ENCODE data around the gene EEPD1.

The EEPD1 gene

GRCh38 chr7:36291387-36292316 lies 138.6 kb downstream of the EEPD1 start:
- Histone ChIP-seq H4K20me1 (no peaks in the 10 kb centered on the region; a peak in 1 of 22 replicates), H3K9me3 (replicated peaks in 1 of 11) (no peaks in the 10 kb centered on the region), H3K4me3 (peak overlapping the region in 8 of 10 experiments; percentile 15 to 59 (median 40); a peak in 12 of 20 replicates), H3K9ac (peak overlapping the region; percentile 57 to 84 (median 73)), H3K4me2 (peak overlapping the region; percentile 77 to 95 (median 90)), H3K27me3 (no peaks in the 10 kb centered on the region), H3K27ac (peak overlapping the region; percentile 61 to 99 (median 87)), H3K36me3 (peaks cover 0 to 68% (median 7%) of the 10 kb centered on the region in 11 experiments; a peak in 12 of 22 replicates), H3K4me1 (peaks cover 59 to 89% (median 60%) of the 10 kb centered on the region in 10 experiments)
- TF ChIP-seq Cebpa-rat (IDR thresholded peaks at IDR 0.05), result no peak

GRCh38 chr7:36295090-36295489 lies 142.0 kb downstream of the EEPD1 start:
- H3K4me2 ChIP-seq, result no peak overlapping the region
- H3K27me3 ChIP-seq, result no peaks in the 10 kb centered on the region
- H3K36me3 ChIP-seq, result peaks cover 0 to 81% (median 27%) of the 10 kb centered on the region in 11 experiments; a peak in 17 of 22 replicates
- H3K4me1 ChIP-seq, result peaks cover 31 to 82% (median 32%) of the 10 kb centered on the region in 10 experiments
- no peak overlapping the region for H3K4me3 ChIP-seq
- TF ChIP-seq Cebpa-rat (IDR thresholded peaks at IDR 0.05), result no peak
- H3K9ac ChIP-seq, result no peak overlapping the region
- H3K27ac ChIP-seq, result no peak overlapping the region
- H4K20me1 ChIP-seq, result peaks cover 0 to 18% (median 0%) of the 10 kb centered on the region in 11 experiments; a peak in 2 of 22 replicates
- H3K9me3 ChIP-seq (replicated peaks in 1 of 11), result no peaks in the 10 kb centered on the region

GRCh38 chr7:36296284-36296683 lies 143.2 kb downstream of the EEPD1 start:
- Histone ChIP-seq H3K36me3 (peaks cover 6 to 81% (median 31%) of the 10 kb centered on the region in 11 experiments; a peak in 17 of 22 replicates), H3K27me3 (no peaks in the 10 kb centered on the region), H3K27ac (no peak overlapping the region), H3K4me3 (no peak overlapping the region), H3K4me2 (no peak overlapping the region), H3K4me1 (peaks cover 19 to 82% (median 20%) of the 10 kb centered on the region in 10 experiments), H3K9me3 (replicated peaks in 1 of 11) (no peaks in the 10 kb centered on the region), H4K20me1 (peaks cover 0 to 23% (median 0%) of the 10 kb centered on the region in 11 experiments; a peak in 2 of 22 replicates), H3K9ac (no peak overlapping the region)
- no peak for TF ChIP-seq Cebpa-rat (IDR thresholded peaks at IDR 0.05)

GRCh38 chr7:36297364-36298009 lies 144.4 kb downstream of the EEPD1 start:
- no peak overlapping the region for H3K27ac ChIP-seq
- TF ChIP-seq Cebpa-rat (IDR thresholded peaks at IDR 0.05), result no peak

GRCh38 chr7:36298106-36298505 lies 145.1 kb downstream of the EEPD1 start:
- Histone ChIP-seq H3K9ac (no peak overlapping the region), H3K4me3 (no peak overlapping the region), H3K36me3 (peaks cover 6 to 97% (median 31%) of the 10 kb centered on the region in 11 experiments; a peak in 17 of 22 replicates), H4K20me1 (peaks cover 0 to 32% (median 0%) of the 10 kb centered on the region in 11 experiments; a peak in 3 of 22 replicates), H3K4me2 (peak overlapping the region in 9 of 11 experiments; percentile 1 to 47 (median 19); a peak in 9 of 22 replicates), H3K9me3 (replicated peaks in 1 of 11) (no peaks in the 10 kb centered on the region), H3K27ac (no peak overlapping the region; a peak in 1 of 22 replicates), H3K4me1 (peaks cover 9 to 66% (median 21%) of the 10 kb centered on the region in 10 experiments; a peak in 18 of 20 replicates), H3K27me3 (no peaks in the 10 kb centered on the region)
- no peak for TF ChIP-seq Cebpa-rat (IDR thresholded peaks at IDR 0.05)

More at GRCh38 chr7:36297364-36298009, 144.4 kb downstream of the EEPD1 start:
- Histone ChIP-seq H3K4me2 (peak overlapping the region in 8 of 11 experiments; percentile 1 to 47 (median 23); a peak in 8 of 22 replicates), H3K9ac (no peak overlapping the region), H4K20me1 (peaks cover 0 to 27% (median 0%) of the 10 kb centered on the region in 11 experiments; a peak in 2 of 22 replicates), H3K9me3 (replicated peaks in 1 of 11) (no peaks in the 10 kb centered on the region), H3K36me3 (peaks cover 6 to 91% (median 31%) of the 10 kb centered on the region in 11 experiments; a peak in 17 of 22 replicates), H3K4me3 (no peak overlapping the region), H3K4me1 (peaks cover 8 to 73% (median 19%) of the 10 kb centered on the region in 10 experiments; a peak in 18 of 20 replicates), H3K27me3 (no peaks in the 10 kb centered on the region)

GRCh38 chr7:36299223-36299774 lies 146.2 kb downstream of the EEPD1 start:
- Histone ChIP-seq H3K9ac (no peak overlapping the region), H4K20me1 (peaks cover 0 to 44% (median 0%) of the 10 kb centered on the region in 11 experiments; a peak in 3 of 22 replicates), H3K9me3 (replicated peaks in 1 of 11) (no peaks in the 10 kb centered on the region), H3K4me1 (peaks cover 11 to 59% (median 28%) of the 10 kb centered on the region in 10 experiments; a peak in 18 of 20 replicates), H3K4me2 (no peak overlapping the region), H3K36me3 (peaks cover 6 to 99% (median 31%) of the 10 kb centered on the region in 11 experiments; a peak in 17 of 22 replicates), H3K27me3 (no peaks in the 10 kb centered on the region), H3K27ac (no peak overlapping the region), H3K4me3 (no peak overlapping the region)
- no peak for TF ChIP-seq Cebpa-rat (IDR thresholded peaks at IDR 0.05)

GRCh38 chr7:36299823-36300341 lies 146.8 kb downstream of the EEPD1 start:
- Histone ChIP-seq H3K9ac (no peak overlapping the region), H3K4me3 (no peak overlapping the region), H3K27me3 (no peaks in the 10 kb centered on the region), H3K27ac (no peak overlapping the region), H3K9me3 (replicated peaks in 1 of 11) (no peaks in the 10 kb centered on the region), H3K4me1 (peaks cover 11 to 53% (median 28%) of the 10 kb centered on the region in 10 experiments; a peak in 18 of 20 replicates), H3K36me3 (peaks cover 6 to 97% (median 31%) of the 10 kb centered on the region in 11 experiments; a peak in 17 of 22 replicates), H3K4me2 (no peak overlapping the region), H4K20me1 (peaks cover 0 to 44% (median 0%) of the 10 kb centered on the region in 11 experiments; a peak in 3 of 22 replicates)
- no peak for TF ChIP-seq Cebpa-rat (IDR thresholded peaks at IDR 0.05)

- Histone ChIP-seq H3K27me3 (no peaks in the 10 kb centered on the region), H3K4me3 (no peak overlapping the region), H3K9me3 (replicated peaks in 1 of 11) (no peaks in the 10 kb centered on the region), H3K4me1 (peaks cover 11 to 44% (median 33%) of the 10 kb centered on the region in 10 experiments; a peak in 18 of 20 replicates), H3K4me2 (no peak overlapping the region), H3K9ac (no peak overlapping the region), H3K36me3 (peaks cover 6 to 88% (median 31%) of the 10 kb centered on the region in 11 experiments; a peak in 17 of 22 replicates), H3K27ac (peak overlapping the region in 1 of 11 experiments; percentile 16; a peak in 3 of 22 replicates), H4K20me1 (peaks cover 0 to 44% (median 0%) of the 10 kb centered on the region in 11 experiments; a peak in 3 of 22 replicates)
- no peak for TF ChIP-seq Cebpa-rat (IDR thresholded peaks at IDR 0.05)
Measured at GRCh38 chr7:36300696-36301350, 147.8 kb downstream of the EEPD1 start.
